K562 (cell line): ENCODE results near the gene COG4. TPM values are rescaled to one million over a fixed set of nuclear protein-coding genes. Genes with fewer than 3 reads are reported as not detected.

Experiments used
- ATAC-seq: fragments of 200-7000 bp; cut with Tn5 transposase; 3 replicates; pipeline ENCODE4 v1.9.1; 2020; ENCODE audit warnings: moderate library complexity
- BruUV-seq: library from RNA; stranded (reverse); fragments of 400-500 nt; replicated peaks from 2 replicates; lab custom pipeline; 2021; lab: Mats Ljungman, UMichigan
- CTCF ChIA-PET: fragments of 300-600 bp; formaldehyde crosslinking; extraction: SDS; loops from one replicate; lab custom pipeline; 2021; ENCODE audit warnings: low intra/inter-chr PET ratio; lab: Yijun Ruan, JAX
- POLR2A ChIA-PET: fragments of 300-600, 350-650 bp; sonication (Branson Sonifier 250); formaldehyde crosslinking; extraction: SDS; loops from one replicate; lab custom pipeline; 2021; ENCODE audit warnings: antibody characterized with exemption, inconsistent platforms; lab: Yijun Ruan, JAX
- DNase-seq, 4 experiments: peaks; one replicate each; pipeline versions ENCODE4 v3.0.0 to v3.0.0-alpha.2; 2011 to 2018; ENCODE audit warnings: low spot score in 3 of 4, mixed read lengths in 3 of 4; ENCODE audit errors: extremely low read depth in 1 of 4
- FAIRE-seq: peaks from 2 replicates; lab custom pipeline; 2011; peaks lifted over from hg19 to GRCh38; lab: Jason Lieb, UNC
- H2AFZ ChIP-seq: 2 replicates; pipeline ENCODE4 v1.6.0; 2011; ENCODE audit warnings: low read depth, low read length, control low read depth, inconsistent platforms
- H3K27ac ChIP-seq: fragments of 200-600 bp; 3 replicates; pipeline ENCODE4 v1.8.0; 2011; ENCODE audit warnings: low read depth, mild to moderate bottlenecking, control low read depth, inconsistent platforms, low read length, moderate library complexity, mixed read lengths; ENCODE audit errors: extremely low read depth
- H3K27me3 ChIP-seq, 2 experiments: fragments of 300-600 bp in 1 of 2; 2 replicates in 1 of 2; 3 replicates in 1 of 2; pipeline versions ENCODE4 v1.6.0 to v1.8.0; 2011; ENCODE audit warnings: inconsistent platforms in 2 of 2, low read length in 2 of 2, mild to moderate bottlenecking in 1 of 2, mixed read lengths in 1 of 2, moderate library complexity in 1 of 2; ENCODE audit not compliant: control insufficient read depth in 2 of 2, insufficient read depth in 2 of 2
- H3K36me3 ChIP-seq: fragments of 300-600 bp; 3 replicates; pipeline ENCODE4 v1.8.0; 2011; ENCODE audit warnings: mild to moderate bottlenecking, low read length, inconsistent platforms; ENCODE audit not compliant: control insufficient read depth, insufficient read depth
- H3K4me1 ChIP-seq, 2 experiments: fragments of 200-600 bp in 1 of 2; replicated peaks in 1 of 2; 2 replicates in 1 of 2; 3 replicates in 1 of 2; pipeline versions ENCODE4 v1.5.1 to v1.8.0; 2011; ENCODE audit warnings: inconsistent platforms in 2 of 2, low read length in 2 of 2, mild to moderate bottlenecking in 1 of 2, mixed read lengths in 1 of 2, moderate library complexity in 1 of 2; ENCODE audit not compliant: control insufficient read depth in 2 of 2, insufficient read depth in 2 of 2
- H3K4me2 ChIP-seq: 2 replicates; pipeline ENCODE4 v1.6.1; 2011; ENCODE audit warnings: low read length, control low read depth, inconsistent platforms, mixed read lengths; ENCODE audit not compliant: insufficient read depth
- H3K4me3 ChIP-seq: fragments of 200-600 bp; sonication (generic), shearing (Covaris generic); 2 replicates; pipeline ENCODE4 v1.5.1; 2016; ENCODE audit warnings: control low read depth, inconsistent platforms
- H3K79me2 ChIP-seq: fragments of 200-600 bp; 3 replicates; pipeline ENCODE4 v1.8.0; 2011; ENCODE audit warnings: low read length, inconsistent platforms; ENCODE audit not compliant: control insufficient read depth, insufficient read depth
- H3K9ac ChIP-seq, 2 experiments: 2 replicates each; pipeline versions ENCODE4 v1.6.0 to v1.6.1; 2011; ENCODE audit warnings: low read depth in 2 of 2, low read length in 2 of 2, control low read depth in 1 of 2, inconsistent platforms in 1 of 2, mild to moderate bottlenecking in 1 of 2, mixed read lengths in 1 of 2; ENCODE audit not compliant: insufficient read depth in 1 of 2
- H3K9me1 ChIP-seq: one replicate; pipeline ENCODE4 v1.6.0; 2011; ENCODE audit warnings: inconsistent platforms, mild to moderate bottlenecking, low read length, moderate library complexity; ENCODE audit not compliant: control insufficient read depth, insufficient read depth
- H3K9me3 ChIP-seq: replicated peaks from 2 replicates; pipeline ENCODE4 v1.5.1; 2011; ENCODE audit warnings: low read depth, low read length, inconsistent platforms; ENCODE audit not compliant: control insufficient read depth, insufficient read depth
- H4K20me1 ChIP-seq: replicated peaks from 2 replicates; pipeline ENCODE4 v1.6.1; 2011; ENCODE audit warnings: low read length, inconsistent platforms, mixed read lengths; ENCODE audit not compliant: control insufficient read depth, insufficient read depth
- CEBPG ChIP-seq, 3 experiments: fragments of 200-800 bp in 1 of 3; sonication (Bioruptor generic) in 1 of 3; sonication (generic) in 1 of 3; formaldehyde crosslinking in 1 of 3; IDR thresholded peaks in 2 of 3; conservative IDR thresholded peaks in 1 of 3; 2 replicates each; pipeline versions ENCODE4 v1.6.1 to v1.8.0; 2016 to 2022; ENCODE audit warnings: missing compliant biosample characterization in 2 of 3, missing genetic modification characterization in 2 of 3, mild to moderate bottlenecking in 1 of 3, missing genetic modification reagents in 1 of 3
- KDM5B ChIP-seq: fragments of 200-600 bp; sonication (generic); IDR thresholded peaks from 2 replicates; pipeline ENCODE4 v1.6.1; 2012; ENCODE audit warnings: low read depth, mild to moderate bottlenecking, moderate library complexity, low read length, control low read depth, inconsistent platforms; ENCODE audit not compliant: insufficient replicate concordance
- NR2C2 ChIP-seq, 2 experiments: fragments of 200-800 bp in 1 of 2; sonication (Bioruptor generic) in 1 of 2; sonication (generic) in 1 of 2; formaldehyde crosslinking in 1 of 2; IDR thresholded peaks; 2 replicates each; pipeline versions ENCODE4 v1.6.1 to v1.8.0; 2016 to 2022; ENCODE audit warnings: mild to moderate bottlenecking in 1 of 2, missing compliant biosample characterization in 1 of 2, missing genetic modification characterization in 1 of 2, missing genetic modification reagents in 1 of 2
- POLR2B ChIP-seq: fragments of 450-650 bp; IDR thresholded peaks from 2 replicates; pipeline ENCODE4 v1.6.1; 2018; ENCODE audit warnings: low read depth; ENCODE audit not compliant: partially characterized antibody
- ZKSCAN1 ChIP-seq: fragments of 150-350 bp; IDR thresholded peaks from 2 replicates; pipeline ENCODE4 v1.6.1; 2016; ENCODE audit warnings: low read depth, low read length
- ZNF175 ChIP-seq: fragments of 200-800 bp; sonication (Bioruptor generic); IDR thresholded peaks from 2 replicates; pipeline ENCODE4 v1.6.1; 2016; ENCODE audit warnings: low read depth, mild to moderate bottlenecking, missing genetic modification characterization, missing compliant biosample characterization
- ZNF584 ChIP-seq: fragments of 200-800 bp; sonication (Bioruptor generic); IDR thresholded peaks from 2 replicates; pipeline ENCODE4 v1.6.1; 2016; ENCODE audit warnings: low read depth, mild to moderate bottlenecking, missing genetic modification characterization, missing compliant biosample characterization
- ZNF589 ChIP-seq: fragments of 200-800 bp; sonication (Bioruptor generic); IDR thresholded peaks from 2 replicates; pipeline ENCODE4 v1.6.1; 2016; ENCODE audit warnings: low read depth, missing genetic modification characterization, missing compliant biosample characterization
- ZNF766 ChIP-seq: fragments of 200-800 bp; sonication (Bioruptor generic); conservative IDR thresholded peaks from 2 replicates; pipeline ENCODE4 v1.6.1; 2016; ENCODE audit warnings: missing genetic modification characterization, missing compliant biosample characterization
- WGBS: fragments of 100-300 bp; shearing (Covaris generic); methylation state at CpG from one replicate; pipeline ENCODE4 v1.1.6; 2016; ENCODE audit warnings: low coverage, mixed read lengths; ENCODE audit not compliant: insufficient coverage; ENCODE audit errors: missing lambda C conversion rate; 5-methylcytosine and 5-hydroxymethylcytosine counted together
- in situ Hi-C: fragments of 300-500 bp; cut with MboI; formaldehyde crosslinking; loops from 4 replicates; pipeline ENCODE4 v1.15.0; 2018; ENCODE audit warnings: inconsistent platforms, mixed read lengths
- intact Hi-C: fragments of 100-400 bp; cut with micrococcal nuclease; formaldehyde crosslinking; loops from 2 replicates; pipeline ENCODE4 v1.14.2; 2022
- polyA plus RNA-seq, 8 experiments: library from polyadenylated mRNA; depleted of rRNA in 4 of 8; stranded (reverse) in 5 of 8; unstranded in 3 of 8; fragments of >200 nt; fragmentation: Nextera tagmentation in 2 of 8; fragmentation: Illumina TruSeq in 1 of 8; extraction: Ambion mirVana in 2 of 8; extraction: Trizol in 1 of 8; gene quantifications; 2 replicates each; pipeline versions ENCODE4 v1.2.1 to v1.2.3, GENCODE V29; 2011 to 2014; ENCODE audit warnings: inconsistent platforms in 1 of 8, missing spikeins in 1 of 8
- total RNA-seq, 7 experiments: library from RNA; depleted of rRNA in 6 of 7; stranded (reverse); fragments of >200 nt in 6 of 7; fragmentation: Illumina TruSeq in 2 of 7; extraction: Trizol in 2 of 7; gene quantifications; 2 replicates each; pipeline versions ENCODE4 v1.2.1 to v1.2.3, GENCODE V29; 2011 to 2021; ENCODE audit warnings: low replicate concordance in 1 of 7

Gene COG4
- total and polyA plus RNA-seq, 9 of the 15 experiments (the other 6 are each of a cell fraction or from before 2014, with no cell fraction given) = 13.7 to 73.9 (median 44.2) TPM

DNA sequence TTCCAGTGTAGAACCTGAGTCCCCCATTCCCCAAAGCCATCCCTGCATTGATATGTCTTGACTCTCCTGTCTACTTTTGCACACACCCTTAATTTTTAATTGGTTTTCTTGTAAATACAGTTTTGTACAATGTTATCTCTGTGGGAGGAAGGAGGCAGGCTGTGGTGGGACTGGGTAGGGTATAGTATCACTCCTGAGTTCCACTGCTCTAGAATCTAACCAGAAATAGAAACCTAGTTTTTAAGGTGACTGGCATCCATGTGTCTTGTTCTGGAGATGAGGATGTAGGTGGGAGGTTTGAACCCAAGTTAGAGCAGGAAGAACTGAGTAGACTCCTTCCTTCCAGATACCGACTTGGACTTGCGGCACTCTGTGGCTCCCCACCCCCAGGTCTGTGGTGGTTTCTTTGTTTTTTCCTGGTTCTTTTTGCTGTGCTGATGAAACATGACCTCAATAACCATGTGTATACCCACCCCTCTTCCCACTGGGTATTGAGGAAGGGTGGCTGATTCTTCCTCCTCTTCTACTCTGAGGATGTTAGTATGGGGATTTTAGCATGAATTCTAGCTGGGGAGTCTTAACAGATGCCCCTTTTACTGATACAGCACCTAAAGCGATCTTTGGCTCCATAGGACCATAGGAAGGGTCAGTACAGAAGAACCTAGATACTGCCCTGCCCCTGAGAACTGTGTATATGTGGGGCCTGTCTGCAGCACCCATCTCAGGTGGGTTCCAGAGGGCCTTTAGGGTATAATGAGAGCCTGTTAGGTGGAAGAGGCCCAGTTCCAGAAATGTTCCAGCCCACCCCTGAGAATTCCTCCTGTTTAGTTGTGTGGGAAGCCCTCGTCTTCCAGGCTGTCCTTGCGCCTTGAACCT lies 48.9 kb upstream of the COG4 start:
- Histone ChIP-seq H3K9me1 (no peaks in the 10 kb centered on the region), H3K27me3 (no peaks in the 10 kb centered on the region), H3K9me3 (no peaks in the 10 kb centered on the region), H4K20me1 (peaks cover 22% of the 10 kb centered on the region), H3K4me3 (no peak overlapping the region), H3K27ac (no peak overlapping the region; the same call in 2 of the 3 replicates), H3K4me2 (no peak overlapping the region), H2AFZ (no peak overlapping the region), H3K36me3 (peaks cover 75% of the 10 kb centered on the region), H3K79me2 (no peaks in the 10 kb centered on the region), H3K4me1 (no peaks in the 10 kb centered on the region; a peak in 2 of 5 replicates), H3K9ac (no peak overlapping the region)
- ChIA-PET CTCF (no interaction called here), POLR2A (interaction anchor here (0.7 to 1.7 kb wide), 7 partner anchors 9 to 226 kb away, joined by 3 to 7 read pairs (median 4); partner anchors contain the start of gene DDX19A)
- WGBS = 92% methylated on average over 5 of the region's 5 CpGs
- intact Hi-C loops (loop anchor here (5.0 kb wide), 1 partner anchor 35 kb away; no protein-coding TSS in a partner anchor), in situ Hi-C loops (no loop called here)
- no peak for DNase-seq
- no TSS peak for BruUV-seq
- no peak for FAIRE-seq
- no peak for ATAC-seq
- TF ChIP-seq ZNF584 (peak; percentile 88), ZNF766 (peak; percentile 56; the same call in 1 of the 2 replicates), KDM5B (no peak), POLR2B (peak; percentile 16), ZKSCAN1 (no peak), NR2C2 (CRISPR knock-in tag; IDR thresholded peaks at IDR 0.05) (no peak), NR2C2 (tag; IDR thresholded peaks at IDR 0.05) (peak; percentile 34; the same call in 1 of the 2 replicates), ZNF589 (CRISPR knock-in tag) (peak; percentile 46; the same call in 1 of the 2 replicates), CEBPG (CRISPR knock-in tag; IDR thresholded peaks at IDR 0.05) (no peak), CEBPG (tag; conservative IDR thresholded peaks at IDR 0.05 in 1 of 2, IDR thresholded peaks at IDR 0.05 in 1 of 2) (peak in 1 of 2 experiments; percentile 76; a peak in 2 of 4 replicates), ZNF175 (CRISPR knock-in tag) (peak; percentile 53; the same call in 1 of the 2 replicates)
